ENCODE data around the gene CACNA2D3.

GRCh38 chr3:54681706-54682105 is 559.4 kb downstream of the CACNA2D3 start:
- TF ChIP-seq CTCF (optimal IDR thresholded peaks at IDR 0.05 in 1 of 3, IDR thresholded peaks at IDR 0.05 in 1 of 3, conservative IDR thresholded peaks at IDR 0.05 in 1 of 3; ENCODE audit: extremely low read depth in 1 of 3, insufficient read depth in 2 of 3, low read length in 3 of 3), result no peak
- no peak for TF ChIP-seq EZH2 (IDR thresholded peaks at IDR 0.05; ENCODE audit: low read length)
